GM12873 (cell line): Measurements from ENCODE around the gene GFI1B.

Experiments
- CTCF ChIP-seq: IDR thresholded peaks from 2 replicates; pipeline ENCODE4 v1.5.1; 2012; ENCODE audit warnings: low read depth, mild to moderate bottlenecking, moderate library complexity, low read length, control low read depth; ENCODE audit not compliant: insufficient read depth; ENCODE audit errors: missing control alignments

The GFI1B gene

GRCh38 chr9:133040892-133041479, 62.5 kb downstream of the GFI1B start:
- TF ChIP-seq CTCF: peak; percentile 65
